Stimulated activated CD4-positive, alpha-beta T cell treated with anti-CD3 and anti-CD28 coated beads, Interleukin-1b, Interleukin-23, amount 100 ng/mL, for 1 hour (primary cell): ENCODE data around the gene PUS7.
"Not testable (repeated sequence)": the region's sequence is repeated elsewhere in the genome, so short reads cannot be mapped to it uniquely, and the experiment has no call there.

Source experiments
- DNase-seq, 2 donors: peaks; one replicate each; pipeline ENCODE4 v3.0.0-alpha.2; 2020; ENCODE audit warnings: low read depth in 2 of 2

Gene PUS7

DNA sequence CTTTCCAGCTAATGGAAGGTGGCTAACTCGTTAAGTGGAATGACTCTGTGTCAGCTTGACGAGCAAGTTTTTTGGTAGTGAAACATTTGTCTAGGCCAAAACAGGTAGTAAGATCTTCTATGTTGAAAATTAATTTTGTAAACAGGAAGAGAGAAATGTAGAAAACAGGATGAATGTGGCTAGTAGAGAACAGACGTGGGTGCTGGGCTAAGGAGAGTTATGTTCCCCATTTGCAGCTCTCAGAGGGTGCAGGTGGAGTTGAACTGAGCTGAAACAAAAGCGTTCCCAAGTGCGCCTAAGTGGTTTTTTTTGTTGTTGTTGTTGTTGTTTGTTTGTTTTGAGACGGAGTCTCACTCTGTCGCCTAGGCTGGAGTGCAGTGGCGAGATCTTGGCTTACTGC lies 73.9 kb downstream of the PUS7 start:
- DNase-seq, result no peak

DNA sequence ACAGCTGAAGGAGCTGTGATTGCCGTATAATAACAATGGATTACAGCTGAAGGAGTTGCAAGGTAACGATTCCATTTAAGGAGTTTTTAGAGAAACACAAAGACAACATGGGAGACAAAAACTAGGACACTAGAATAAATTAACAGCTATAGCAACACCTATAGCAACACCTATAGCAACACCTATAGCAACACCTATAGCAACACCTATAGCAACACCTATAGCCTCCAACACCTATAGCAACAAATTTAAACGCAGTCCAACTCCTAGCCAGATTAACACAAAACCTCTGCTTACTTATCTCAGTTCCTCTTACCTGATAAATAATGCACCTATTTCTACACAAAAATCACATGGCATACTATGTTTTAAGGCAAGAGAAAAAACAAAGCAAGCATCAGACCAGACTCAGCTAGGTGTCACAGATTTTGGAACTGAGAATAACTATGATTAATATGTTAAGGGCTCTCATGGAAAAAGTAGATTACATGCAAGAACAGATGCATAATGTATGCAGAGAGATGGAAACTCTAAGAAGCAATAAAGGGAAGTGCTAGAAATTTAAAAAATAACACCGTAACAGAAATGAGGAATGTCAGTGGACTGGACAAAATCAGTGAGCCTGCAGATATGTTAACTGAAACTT lies 77.6 kb downstream of the PUS7 start:
- DNase-seq, result no peak

DNA sequence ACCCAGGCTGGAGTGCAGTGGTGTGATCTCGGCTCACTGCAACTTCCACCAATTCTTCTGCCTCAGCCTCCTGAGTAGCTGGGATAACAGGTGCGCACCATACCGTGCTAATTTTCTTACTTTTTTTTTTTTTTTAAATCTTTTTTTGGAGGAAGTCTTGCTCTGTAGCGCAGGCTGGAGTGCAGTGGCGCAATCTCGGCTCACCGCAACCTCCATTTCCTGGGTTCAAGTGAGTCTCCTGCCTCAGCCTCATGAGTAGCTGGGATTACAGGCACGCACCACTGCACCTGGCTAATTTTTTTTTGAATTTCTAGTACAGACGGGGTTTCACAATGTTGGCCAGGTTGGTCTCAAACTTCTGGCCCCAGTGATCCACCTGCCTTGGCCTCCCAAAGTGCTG lies 79.9 kb downstream of the PUS7 start:
- not testable (repeated sequence) for DNase-seq

DNA sequence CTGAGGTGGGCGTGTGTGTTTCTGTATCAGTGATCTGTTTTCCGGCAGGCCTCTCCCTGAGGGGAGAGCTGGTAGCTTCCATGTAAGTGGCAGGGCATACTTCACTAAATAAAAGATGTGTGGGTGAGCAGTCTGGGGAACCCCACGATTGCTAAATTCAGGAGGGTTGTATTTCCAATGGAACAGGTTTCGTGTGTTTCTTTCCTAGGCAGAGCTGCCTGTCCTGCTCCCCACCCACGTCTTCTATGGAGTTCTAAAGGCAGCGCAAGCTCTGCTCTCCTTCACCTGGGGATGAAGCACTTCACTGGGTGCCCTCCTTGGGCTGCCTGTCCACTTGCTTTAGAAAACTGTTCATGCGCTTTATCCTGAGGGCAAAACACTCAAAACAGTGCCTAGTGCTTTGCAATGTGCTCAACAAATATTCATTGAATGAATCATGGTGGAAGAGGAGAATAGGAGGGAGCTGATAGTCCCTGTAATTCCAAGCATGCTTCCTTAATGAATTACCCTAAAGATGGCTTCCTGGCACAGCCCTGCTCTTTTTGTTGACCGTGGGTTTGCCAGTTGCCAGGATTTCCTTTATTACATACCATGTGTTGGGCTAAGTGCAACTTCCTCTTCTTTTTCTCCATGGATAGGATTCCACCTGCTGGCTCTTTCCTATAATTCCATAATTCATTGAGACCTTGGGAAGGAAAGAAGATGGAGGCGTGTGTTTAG lies 82.7 kb downstream of the PUS7 start:
- DNase-seq, result no peak

DNA sequence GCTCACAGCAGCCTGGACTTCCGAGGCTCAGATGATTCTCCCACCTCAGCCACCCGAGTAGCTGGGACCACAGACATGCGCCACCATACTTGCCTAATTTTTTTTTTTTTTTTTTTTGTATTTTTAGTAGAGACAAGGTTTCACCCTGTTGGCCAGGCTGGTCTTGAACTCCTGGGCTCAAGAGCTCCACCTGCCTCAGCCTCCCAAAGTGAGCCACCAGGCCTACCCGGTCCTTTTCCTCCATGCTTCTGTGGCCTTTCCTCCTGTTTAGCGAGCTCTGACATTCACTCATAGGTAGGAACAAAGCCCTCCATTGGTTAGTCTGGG lies 83.3 kb downstream of the PUS7 start:
- no peak for DNase-seq

DNA sequence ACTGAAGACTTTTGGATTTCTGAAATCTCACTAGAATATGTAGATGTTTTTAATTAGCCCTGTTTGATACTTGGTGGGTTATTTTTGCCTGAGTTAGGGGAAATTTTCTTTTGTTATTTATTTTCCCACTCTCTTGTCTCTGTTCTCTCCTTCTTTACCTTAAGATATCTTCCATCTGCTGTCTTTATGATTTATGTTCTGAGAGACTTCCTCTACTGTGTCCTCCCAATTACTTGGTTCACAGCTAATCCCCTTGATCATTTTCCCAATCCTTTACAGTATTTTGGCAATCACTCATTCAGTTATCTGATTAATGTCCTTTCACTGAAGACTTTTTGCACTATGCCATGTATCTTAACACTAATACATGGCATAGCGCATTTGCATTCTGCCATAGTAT lies 83.8 kb downstream of the PUS7 start:
- DNase-seq, result no peak

DNA sequence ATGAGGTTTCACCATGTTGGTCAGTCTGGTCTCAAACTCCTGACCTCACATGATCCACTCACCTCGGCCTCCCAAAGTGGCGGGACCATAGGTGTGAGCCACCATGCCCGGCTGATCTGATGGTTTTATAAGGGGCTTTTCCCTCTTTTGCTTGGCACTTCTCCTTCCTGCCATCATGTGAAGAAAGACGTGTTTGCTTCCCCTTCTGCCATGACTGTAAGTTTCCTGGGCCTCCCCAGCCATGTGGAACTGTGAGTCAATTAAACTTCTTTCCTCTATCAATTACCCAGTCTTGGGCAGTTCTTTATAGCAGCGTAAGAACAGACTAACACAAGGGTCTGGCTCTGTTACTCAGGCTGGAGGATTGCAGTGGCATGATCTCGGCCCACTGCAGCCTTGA lies 84.7 kb downstream of the PUS7 start:
- not testable (repeated sequence) for DNase-seq

DNA sequence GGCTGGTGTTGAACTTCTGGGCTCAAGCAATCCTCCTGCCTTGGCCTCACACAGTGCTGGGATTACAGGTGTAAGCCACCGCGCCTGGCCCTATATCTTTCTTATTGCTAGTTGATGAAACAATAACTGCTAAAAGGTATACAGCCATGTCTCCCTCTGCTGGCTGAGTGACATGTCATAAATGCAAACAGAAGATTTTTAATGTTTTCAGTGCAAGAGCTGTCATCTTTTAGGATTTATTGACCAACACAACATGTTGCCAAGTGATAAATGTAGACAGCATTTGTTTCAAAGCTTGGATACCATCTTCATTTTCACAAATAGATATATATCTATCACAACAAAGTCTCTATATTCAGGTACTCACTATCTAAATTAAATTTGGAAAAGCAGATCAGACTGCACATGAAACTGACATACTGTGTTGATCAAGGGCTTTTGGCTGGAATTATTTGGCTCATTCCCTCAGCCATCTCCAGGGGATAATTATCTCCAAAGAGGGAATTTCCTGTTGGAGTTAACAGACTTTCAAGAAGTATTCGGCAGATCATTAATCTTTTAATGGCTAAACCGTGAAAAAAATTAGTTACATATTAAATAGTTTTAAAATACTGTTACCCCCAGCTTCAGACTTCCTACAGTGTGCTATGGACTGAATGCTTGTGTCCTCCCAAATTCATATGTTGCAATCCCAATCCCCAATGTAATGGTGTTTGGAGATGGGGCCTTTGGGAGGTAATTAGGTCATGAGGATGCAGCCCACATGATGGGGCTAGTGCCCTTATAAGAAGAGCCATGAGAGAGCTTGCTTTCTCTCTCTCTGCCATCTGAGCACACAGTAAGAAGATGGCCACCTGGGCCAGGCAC lies 92.1 kb downstream of the PUS7 start:
- peak in 1 of 2 donors; percentile 9 for DNase-seq

DNA sequence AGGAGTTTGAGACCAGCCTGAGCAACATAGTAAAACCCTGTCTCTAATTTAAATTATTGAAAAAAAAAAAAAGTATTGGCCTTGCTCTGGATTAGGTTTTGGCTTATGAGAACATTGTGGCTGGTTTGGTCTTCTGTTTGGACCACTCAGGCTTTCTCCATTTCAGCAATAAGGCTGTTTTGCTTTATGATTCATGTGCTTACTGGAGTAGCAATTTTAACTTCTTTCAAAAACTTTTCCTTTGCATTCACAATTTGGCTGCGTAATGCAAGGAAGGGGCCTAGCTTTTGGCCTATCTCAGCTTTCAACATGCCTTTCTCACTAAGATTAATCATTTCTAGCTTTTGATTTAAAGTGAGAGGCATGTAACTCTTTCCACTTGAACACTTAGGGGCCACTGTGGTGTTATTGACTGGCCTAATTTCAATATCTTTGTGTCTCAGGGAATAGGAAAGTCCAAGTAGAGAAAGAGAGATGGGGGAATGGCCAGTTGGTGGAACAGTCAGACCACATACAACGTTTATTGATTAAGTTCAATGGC lies 95.4 kb downstream of the PUS7 start:
- DNase-seq, result no peak

DNA sequence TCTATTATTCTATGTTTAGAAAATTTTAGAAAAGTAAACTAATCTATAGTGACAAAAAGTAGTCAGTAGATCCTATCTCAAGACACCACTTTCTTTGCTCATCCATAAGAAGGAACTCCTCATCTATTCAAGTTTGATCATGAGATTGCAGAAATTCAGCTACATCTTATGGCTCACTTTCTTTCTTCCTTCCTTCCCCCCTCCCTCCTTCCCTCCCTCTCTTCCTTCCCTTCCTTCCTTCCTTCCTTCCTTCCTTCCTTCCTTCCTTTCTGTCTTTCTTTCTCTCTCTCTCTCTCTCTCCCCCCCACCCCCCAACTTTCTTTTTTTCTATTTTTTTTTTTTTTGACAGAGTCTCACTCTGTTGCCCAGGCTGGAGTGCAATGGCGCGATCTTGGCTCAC lies 98.1 kb downstream of the PUS7 start:
- no peak for DNase-seq

DNA sequence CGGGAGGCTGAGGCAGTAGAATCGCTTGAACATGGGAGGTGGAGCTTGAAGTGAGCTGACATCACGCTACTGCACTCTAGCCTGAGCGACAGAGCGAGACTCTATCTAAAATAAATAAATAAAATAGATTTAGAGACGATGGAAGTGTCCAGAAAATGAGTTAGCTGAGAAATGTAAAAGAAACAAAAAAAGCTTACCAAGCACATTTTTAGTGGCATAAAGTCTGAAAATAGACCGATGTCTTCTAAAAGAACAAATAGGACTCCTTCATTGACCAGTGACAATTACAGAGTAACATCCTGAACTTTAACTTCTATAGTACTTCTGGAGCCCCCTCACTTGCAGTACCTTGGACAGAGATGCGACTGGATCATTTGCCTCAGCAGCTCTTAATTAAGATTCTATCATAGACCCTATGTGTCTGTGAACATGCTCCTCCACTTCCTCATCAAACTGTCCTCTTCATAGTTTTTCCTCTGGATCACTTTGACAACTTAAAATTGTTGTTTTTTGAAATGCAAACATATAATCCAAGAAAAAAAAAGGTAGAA lies 108.1 kb downstream of the PUS7 start:
- DNase-seq, result no peak

DNA sequence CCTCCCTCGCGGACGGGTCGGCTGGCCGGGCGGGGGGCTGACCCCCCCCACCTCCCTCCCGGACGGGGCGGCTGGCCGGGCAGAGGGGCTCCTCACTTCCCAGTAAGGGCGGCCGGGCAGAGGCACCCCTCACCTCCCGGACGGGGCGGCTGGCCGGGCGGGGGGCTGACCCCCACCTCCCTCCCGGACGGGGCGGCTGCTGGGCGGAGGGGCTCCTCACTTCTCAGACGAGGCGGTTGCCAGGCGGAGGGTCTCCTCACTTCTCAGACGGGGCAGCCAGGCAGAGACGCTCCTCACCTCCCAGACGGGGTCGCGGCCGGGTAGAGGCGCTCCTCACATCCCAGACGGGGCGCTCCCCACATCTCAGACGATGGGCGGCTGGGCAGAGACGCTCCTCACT lies 111.3 kb downstream of the PUS7 start:
- DNase-seq, result not testable (repeated sequence)

DNA sequence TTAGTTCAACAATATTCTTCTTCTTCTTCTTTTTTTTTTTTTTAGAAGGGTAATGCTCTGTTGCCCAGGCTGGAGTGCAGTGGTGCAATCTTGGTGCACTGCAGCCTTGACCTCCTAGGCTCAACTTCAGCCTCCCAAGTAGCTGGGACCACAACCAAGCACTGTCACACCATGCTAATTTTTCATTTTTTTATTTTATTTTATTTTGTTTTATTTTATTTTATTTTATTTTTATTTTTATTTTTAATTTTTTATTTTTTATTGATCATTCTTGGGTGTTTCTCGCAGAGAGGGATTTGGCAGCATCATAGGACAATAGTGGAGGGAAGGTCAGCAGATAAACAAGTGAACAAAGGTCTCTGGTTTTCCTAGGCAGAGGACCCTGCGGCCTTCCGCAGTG lies 112.3 kb downstream of the PUS7 start:
- not testable (repeated sequence) for DNase-seq

DNA sequence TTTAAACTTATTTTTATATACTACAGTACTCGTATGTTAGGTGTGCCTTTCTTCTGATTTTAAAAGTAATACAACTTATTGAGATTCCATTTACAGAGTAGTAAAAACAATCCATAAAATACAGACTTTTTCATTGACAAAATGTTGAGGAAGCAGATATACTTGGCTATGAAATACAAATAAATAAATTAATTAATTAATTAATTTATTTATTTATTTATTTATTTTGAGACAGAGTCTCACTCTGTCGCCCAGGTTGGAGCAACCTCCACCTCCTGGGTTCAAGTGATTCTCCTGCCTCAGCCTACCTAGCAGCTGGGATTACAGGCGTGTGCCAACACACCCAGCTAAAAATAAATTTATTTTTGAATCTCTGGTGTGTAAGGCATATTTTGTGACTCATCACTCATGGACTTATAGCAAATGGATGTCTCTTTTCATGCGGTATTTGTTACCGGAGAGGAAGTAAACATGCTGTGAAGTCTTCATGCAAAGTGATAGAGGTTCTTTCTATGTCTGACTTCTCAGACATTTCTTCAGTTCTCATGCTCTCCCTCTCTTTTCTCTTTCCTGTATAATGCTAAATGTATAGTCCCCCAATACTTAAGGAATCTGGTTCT lies 113.2 kb downstream of the PUS7 start:
- DNase-seq, result no peak
